Measurements from ENCODE around the gene SIGLEC14.
"Not testable (repeated sequence)": the region's sequence is repeated elsewhere in the genome, so short reads cannot be mapped to it uniquely, and the experiment has no call there.

SIGLEC14 gene

GRCh38 chr19:51668216-51668615, 21.6 kb upstream of the SIGLEC14 start:
- no peak for DNase-seq

DNA sequence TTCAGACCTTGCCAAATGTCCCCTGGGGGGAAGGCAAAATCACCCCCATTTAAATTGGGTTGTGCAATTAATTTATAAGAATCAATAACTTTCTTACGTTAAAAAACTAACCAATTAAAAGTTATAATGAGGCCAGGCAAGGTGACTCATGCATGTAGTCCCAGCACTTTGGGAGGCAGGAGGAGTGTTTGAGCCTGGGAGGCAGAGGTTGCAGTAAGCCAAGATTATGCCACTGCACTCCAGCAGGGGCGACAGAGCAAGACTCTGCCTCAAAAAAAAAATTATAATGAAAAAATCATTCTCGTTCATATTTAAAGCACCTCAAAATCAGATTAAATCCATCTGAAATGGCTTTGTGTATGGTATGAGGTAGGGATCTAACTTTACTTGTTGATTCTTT, 18.4 kb upstream of the SIGLEC14 start:
- no peak for DNase-seq

GRCh38 chr19:51664131-51664530, 17.5 kb upstream of the SIGLEC14 start:
- no peak for DNase-seq

DNA sequence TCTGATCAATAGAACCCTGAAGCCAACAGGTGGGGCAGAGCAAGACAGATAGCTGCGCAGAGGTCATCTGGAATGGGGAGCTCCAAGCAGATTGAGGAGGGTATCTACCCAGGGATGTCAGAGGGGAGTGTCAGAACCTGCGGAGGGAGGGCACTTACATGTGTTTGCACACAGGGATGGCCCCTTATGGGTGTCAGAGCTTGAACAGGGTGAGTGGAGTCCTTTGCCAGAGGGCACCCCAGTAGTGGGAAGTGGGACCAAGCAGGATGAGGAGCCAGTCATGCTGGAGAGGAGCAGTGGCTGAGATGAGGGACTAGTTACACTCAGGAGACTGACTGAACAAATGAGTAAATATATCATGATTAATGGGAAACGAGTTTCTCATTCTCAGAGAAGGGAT, 17.0 kb upstream of the SIGLEC14 start:
- no peak for DNase-seq

GRCh38 chr19:51660975-51661600, 14.5 kb upstream of the SIGLEC14 start:
- DNase-seq, result peak; percentile 30

DNA sequence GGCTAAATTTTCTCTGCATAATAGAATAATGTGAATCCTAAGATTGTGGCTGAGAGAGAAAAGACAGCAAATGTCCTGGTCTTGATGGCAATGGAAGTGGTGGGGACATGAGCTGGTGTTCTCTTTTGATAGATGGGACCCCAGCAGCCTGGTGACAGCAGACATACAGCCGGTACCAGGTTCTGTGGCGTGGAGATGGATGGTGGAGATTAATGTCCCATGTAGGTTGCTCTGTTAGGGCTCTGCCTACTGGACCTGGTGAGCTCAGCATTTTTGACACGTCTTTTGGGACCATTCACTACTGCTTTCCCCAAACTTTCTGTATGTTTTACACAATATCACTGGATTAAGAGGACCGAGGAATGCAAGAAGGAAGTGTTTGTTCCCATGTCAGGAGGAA, 8.2 kb upstream of the SIGLEC14 start:
- DNase-seq, result no peak

DNA sequence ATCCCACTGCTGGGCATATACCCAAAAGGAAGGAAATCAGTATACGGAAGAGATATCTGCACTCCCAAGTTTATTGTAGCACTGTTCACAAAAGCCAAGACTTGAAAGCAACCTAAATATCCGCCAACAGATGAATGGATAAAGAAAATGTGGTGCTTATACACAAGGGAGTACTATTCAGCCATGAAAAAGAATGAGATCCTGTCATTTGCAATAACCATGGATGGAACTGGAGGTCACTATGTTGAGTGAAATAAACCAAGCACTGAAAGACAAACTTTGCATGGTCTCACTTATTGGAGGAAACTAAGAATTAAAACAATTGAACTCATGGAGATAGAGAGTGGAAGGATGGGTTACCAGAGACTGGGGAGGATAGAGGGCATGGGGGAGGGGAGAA, 6.5 kb upstream of the SIGLEC14 start:
- DNase-seq, result no peak

GRCh38 chr19:51652266-51652665, 5.6 kb upstream of the SIGLEC14 start:
- DNase-seq, result no peak

- DNase-seq, result no peak
Measured at GRCh38 chr19:51651216-51651846, 4.7 kb upstream of the SIGLEC14 start.

DNA sequence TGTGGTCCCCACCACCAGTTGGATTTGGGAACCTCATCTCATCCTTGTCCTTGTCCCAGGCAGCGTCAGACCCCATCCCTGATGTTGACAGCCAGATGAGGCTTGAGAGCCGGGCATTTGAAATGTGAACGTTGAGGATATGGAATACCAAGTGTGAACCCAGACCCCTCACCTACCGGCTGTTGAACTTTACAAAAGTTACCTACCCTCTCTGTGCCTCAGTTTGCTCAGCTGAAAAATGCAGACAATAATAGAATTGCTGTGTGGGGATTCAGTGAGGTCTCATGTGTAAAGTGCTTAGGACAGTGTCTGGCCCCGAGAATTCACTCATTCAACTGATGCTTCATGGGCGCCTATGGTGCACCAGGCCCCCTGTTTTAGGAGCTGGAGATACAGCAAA, 693 bp upstream of the SIGLEC14 start:
- no peak for DNase-seq

DNA sequence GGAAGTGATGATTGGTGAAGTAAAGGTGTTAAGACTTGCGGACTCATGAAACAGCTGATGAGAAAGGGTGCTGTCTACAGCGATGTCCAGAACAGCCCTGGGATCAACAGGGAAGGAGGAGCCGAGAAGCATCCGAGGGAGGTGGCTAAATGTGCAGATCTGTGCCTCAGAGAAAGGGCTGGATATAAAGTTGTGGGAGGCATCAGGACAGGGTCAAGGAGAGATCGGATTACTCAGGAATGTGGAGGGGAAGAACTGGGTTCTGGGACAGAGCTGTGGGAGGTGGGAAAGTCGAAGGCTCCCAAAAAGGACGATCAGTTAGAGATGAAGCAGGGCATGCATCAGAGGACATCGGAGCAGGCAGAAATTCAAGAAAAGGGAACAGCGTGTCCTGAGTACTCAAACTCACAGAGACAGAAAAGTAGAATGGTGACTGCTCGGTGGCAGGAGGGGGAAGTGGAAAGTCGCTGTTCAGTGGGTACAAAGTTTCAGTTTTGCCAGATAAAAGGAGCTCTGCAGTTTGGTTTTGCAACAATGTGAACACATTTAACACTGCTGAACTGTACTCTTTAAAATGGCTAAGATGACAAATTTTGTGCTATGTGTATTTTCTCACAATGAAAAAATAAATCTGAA, 1.9 kb downstream of the SIGLEC14 start:
- DNase-seq, result no peak

DNA sequence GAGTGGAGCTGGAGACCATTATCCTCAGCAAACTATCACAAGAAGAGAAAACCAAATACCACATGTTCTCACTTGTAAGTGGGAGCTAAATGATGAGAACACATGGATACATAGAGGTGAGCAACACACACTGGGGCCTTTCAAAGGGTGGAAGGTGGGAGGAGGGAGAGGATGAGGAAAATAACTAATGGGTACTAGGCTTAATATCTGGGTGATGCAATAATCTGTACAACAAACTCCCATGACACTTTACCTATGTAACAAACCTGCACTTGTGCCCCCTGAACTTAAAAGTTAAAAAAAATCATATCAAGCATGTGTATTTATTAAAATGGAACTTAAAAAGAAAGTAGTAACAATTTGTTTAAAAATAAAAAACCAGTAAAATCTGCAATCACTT, 5.0 kb downstream of the SIGLEC14 start:
- no peak for DNase-seq

GRCh38 chr19:51640386-51640785, 6.2 kb downstream of the SIGLEC14 start:
- DNase-seq, result no peak

DNA sequence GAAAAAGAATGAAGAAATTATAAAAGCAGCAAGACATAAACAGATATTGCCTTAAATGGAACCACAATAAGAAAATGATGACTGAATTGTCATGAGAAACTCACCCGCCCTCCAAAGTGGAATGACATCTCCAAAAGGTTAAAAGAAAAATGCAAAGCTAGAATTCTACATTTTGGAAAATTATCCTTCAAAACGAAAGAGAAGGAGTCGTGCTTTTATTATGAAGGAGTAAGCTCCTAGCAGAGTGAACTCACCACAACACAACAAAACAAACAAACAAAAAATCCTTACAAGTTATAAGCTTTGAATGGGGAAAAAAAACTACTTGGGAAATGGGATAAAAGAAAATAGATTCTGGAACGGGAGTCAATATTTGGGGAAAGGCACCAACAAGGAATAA, 6.7 kb downstream of the SIGLEC14 start:
- DNase-seq, result no peak

- DNase-seq, result no peak
Measured at GRCh38 chr19:51637362-51637978, 9.2 kb downstream of the SIGLEC14 start.

- no peak for DNase-seq
Measured at GRCh38 chr19:51632126-51632525, 14.5 kb downstream of the SIGLEC14 start.

- not testable (repeated sequence) for DNase-seq
Measured at GRCh38 chr19:51630315-51630714, 16.3 kb downstream of the SIGLEC14 start, which contains the start of gene SIGLEC5. Gene SIGLEC5 (minus strand): TSS chr19:51630401. CDS start chr19:51630335, 66 bp downstream.

GRCh38 chr19:51628153-51628939, 18.3 kb downstream of the SIGLEC14 start:
- no peak for DNase-seq

DNA sequence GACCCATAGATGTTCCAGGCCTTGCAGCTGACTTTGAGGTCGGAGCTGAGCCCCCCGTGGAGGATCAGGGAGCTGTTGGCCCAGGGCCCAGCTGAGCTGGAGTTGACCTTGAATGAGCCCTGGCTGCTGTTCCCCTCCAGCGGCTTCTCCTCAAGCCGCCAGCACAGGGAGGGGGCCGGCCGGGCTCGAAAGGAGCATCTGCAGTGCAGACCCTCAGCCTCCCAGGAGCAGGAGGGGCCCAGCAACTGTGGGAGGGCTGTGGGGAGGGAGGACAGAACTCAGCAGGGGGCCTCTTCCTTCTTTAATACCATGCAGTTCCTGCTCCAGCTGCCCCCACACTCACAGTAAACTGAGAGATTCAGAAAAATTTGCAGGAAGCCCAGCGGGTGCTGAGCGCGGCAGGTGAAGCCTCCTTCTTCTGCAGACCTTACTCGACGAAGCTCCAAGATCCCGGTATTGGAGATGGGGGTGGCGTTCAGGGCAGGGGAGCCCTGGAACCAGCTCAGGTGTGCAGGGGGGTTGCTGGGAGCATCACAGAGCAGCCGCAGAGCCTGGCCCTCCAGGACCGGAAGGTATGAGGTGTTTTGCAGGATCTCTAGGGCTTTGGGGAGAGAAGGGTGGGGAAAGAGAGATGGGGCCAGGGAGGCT, 19.0 kb downstream of the SIGLEC14 start:
- DNase-seq, result no peak

DNA sequence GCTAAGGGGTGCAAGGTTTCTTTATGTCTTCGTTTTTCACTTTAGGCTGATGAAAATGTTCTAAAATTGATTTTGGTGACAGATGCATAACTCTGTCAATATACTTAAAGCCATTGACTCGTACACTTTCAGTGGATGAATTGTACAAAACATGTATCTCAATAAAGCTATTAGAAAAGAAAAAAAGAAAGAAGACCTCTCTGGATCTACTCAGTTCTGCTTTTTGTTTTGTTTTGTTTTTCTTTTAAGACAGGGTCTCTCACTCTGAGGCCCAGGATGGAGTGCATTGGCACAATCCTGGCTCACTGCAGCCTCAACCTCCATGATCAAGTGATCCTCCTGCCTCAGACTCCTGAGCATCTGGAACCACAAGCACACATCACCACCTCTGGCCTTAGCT, 19.9 kb downstream of the SIGLEC14 start:
- DNase-seq, result no peak

GRCh38 chr19:51621178-51621577, 25.4 kb downstream of the SIGLEC14 start:
- no peak for DNase-seq

DNA sequence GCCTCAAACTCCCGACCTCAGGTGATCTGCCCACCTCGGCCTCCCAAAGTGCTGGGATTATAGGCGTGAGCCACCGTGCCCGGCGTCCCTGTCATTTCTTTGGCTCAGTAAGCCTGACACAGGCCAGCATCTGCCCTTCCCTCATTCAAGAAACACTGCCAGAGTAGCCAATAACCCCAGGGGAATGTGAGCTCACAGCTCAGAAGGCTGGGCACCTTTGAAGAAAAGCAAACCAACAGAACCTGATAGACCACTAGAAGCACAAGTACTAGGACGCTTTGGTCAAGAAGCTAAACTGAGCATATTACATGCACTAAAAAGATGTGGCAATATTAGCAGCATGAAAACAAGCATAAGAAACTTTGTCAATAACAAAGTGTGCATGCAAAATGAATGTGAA, 30.6 kb downstream of the SIGLEC14 start:
- no peak for DNase-seq

DNA sequence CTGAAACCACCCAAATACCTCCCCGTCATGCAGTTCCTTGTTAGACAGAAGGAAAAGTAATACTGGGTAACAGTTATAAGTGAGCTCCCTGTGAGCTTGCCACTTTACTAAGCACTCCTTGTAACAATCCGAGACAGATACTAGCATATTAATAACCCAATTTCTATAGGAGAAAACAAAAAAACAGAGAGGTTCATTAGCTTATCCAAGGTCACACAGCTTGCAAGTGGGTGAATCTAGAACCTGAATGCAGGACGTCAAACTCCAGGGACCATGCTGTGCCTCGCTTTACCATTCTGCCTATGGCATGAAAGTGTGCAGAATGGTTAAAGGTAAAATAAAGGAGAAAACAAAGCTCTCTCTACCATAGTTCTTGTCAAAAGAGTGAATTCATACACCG, 31.8 kb downstream of the SIGLEC14 start:
- DNase-seq, result no peak

Measured in activated T-cell treated with anti-CD3 and anti-CD28 coated beads for 4 hours (primary cell).